Caco-2 (cell line): ENCODE results near the gene LRRC30. TPM values are rescaled to one million over a fixed set of nuclear protein-coding genes. Genes with fewer than 3 reads are reported as not detected.

Source experiments
- BruUV-seq: library from RNA; stranded (reverse); fragments of 400-500 nt; replicated peaks from 2 replicates; lab custom pipeline; 2021; lab: Mats Ljungman, UMichigan
- CTCF ChIA-PET: fragments of 300-600 bp; sonication (Branson Sonifier 250); formaldehyde crosslinking; loops from one replicate; lab custom pipeline; 2022; ENCODE audit warnings: antibody characterized with exemption; lab: Charles Lee
- POLR2A ChIA-PET: fragments of 300-600 bp; sonication (Branson Sonifier 250); formaldehyde crosslinking; loops from one replicate; lab custom pipeline; 2022; ENCODE audit warnings: antibody characterized with exemption; lab: Charles Lee
- DNase-seq, 2 experiments: peaks; one replicate each; pipeline versions ENCODE4 v3.0.0 to v3.0.0-alpha.2; 2020 to 2022
- H3K27me3 ChIP-seq: replicated peaks from 2 replicates; pipeline ENCODE4 v1.6.0; 2011; ENCODE audit warnings: low read length; ENCODE audit not compliant: control insufficient read depth, insufficient read depth
- H3K36me3 ChIP-seq: 2 replicates; pipeline ENCODE4 v1.5.1; 2011; ENCODE audit warnings: low read length; ENCODE audit not compliant: control insufficient read depth, insufficient read depth
- H3K4me1 ChIP-seq: fragments of 250-450 bp; sonication (Bioruptor Pico); 2 replicates; pipeline ENCODE4 v1.5.1; 2020; ENCODE audit warnings: mild to moderate bottlenecking
- H3K4me3 ChIP-seq: 2 replicates; pipeline ENCODE4 v1.5.1; 2011; ENCODE audit warnings: low read depth, mild to moderate bottlenecking, control low read depth, low read length
- H3K9me3 ChIP-seq: fragments of 250-450 bp; sonication (Bioruptor Pico); 2 replicates; pipeline ENCODE4 v1.5.1; 2020; ENCODE audit warnings: mild to moderate bottlenecking, moderate library complexity
- H3K27ac Mint-ChIP-seq: one replicate; pipeline ENCODE4 v1.8.0; 2022; ENCODE audit warnings: mixed read lengths; ENCODE audit not compliant: unreplicated experiment
- H3K27me3 Mint-ChIP-seq: one replicate; pipeline ENCODE4 v1.8.0; 2022; ENCODE audit warnings: mixed read lengths; ENCODE audit not compliant: insufficient read depth, unreplicated experiment
- H3K36me3 Mint-ChIP-seq: one replicate; pipeline ENCODE4 v1.8.0; 2022; ENCODE audit warnings: mild to moderate bottlenecking, mixed read lengths; ENCODE audit not compliant: insufficient read depth, unreplicated experiment
- H3K4me1 Mint-ChIP-seq: one replicate; pipeline ENCODE4 v1.8.0; 2022; ENCODE audit warnings: low read depth, mixed read lengths; ENCODE audit not compliant: unreplicated experiment
- H3K4me3 Mint-ChIP-seq: one replicate; pipeline ENCODE4 v1.8.0; 2022; ENCODE audit warnings: mild to moderate bottlenecking, moderate library complexity, mixed read lengths; ENCODE audit not compliant: unreplicated experiment
- H3K9me3 Mint-ChIP-seq: one replicate; pipeline ENCODE4 v1.8.0; 2022; ENCODE audit warnings: mixed read lengths; ENCODE audit not compliant: unreplicated experiment
- intact Hi-C: fragments of 100-400 bp; cut with micrococcal nuclease; formaldehyde crosslinking; loops from one replicate; pipeline ENCODE4 v1.10.0; 2022; ENCODE audit not compliant: unreplicated experiment
- total RNA-seq: library from RNA; stranded (reverse); gene quantifications from 2 replicates; pipeline ENCODE4 v1.2.3, GENCODE V29; 2022
- TF ChIP-seq, protein P1 (sequence below), 2 experiments: fragments of 200-600 bp in 1 of 2; IDR thresholded peaks; 1 replicate in 1 of 2; 2 replicates in 1 of 2; pipeline versions ENCODE4 v1.5.1 to v1.8.0; 2011 to 2022; ENCODE audit warnings: antibody characterized with exemption in 1 of 2, control low read depth in 1 of 2, inconsistent platforms in 1 of 2, low read depth in 1 of 2, low read length in 1 of 2, mild to moderate bottlenecking in 1 of 2, moderate library complexity in 1 of 2; ENCODE audit not compliant: insufficient read depth in 1 of 2, severe bottlenecking in 1 of 2, unreplicated experiment in 1 of 2

LRRC30 gene
- total RNA-seq, 1 experiment from 2014 or later: not detected

DNA sequence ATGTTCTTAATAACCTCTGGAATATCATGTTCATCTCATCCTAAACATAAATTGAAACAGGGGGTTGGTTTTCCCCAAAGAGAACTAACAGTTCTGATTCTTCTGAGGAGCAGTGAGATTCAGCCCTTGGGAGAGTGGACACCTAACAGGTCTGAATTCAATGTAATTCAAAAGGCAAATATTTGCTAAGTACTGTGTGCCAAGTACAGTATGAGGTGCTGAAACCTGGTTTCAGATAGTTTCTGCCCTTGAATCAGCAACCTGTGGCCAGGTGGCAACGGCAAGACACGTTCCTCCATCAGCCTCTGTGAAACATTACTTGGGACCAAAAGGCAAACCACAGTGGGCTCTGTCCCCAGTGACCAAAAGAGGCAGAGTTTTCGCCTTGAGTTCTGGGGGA is 1.3 kb downstream of the LRRC30 start:
- H3K36me3 Mint-ChIP-seq: no peaks in the 10 kb centered on the region
- no peak for DNase-seq
- TF ChIP-seq, protein P1, sequence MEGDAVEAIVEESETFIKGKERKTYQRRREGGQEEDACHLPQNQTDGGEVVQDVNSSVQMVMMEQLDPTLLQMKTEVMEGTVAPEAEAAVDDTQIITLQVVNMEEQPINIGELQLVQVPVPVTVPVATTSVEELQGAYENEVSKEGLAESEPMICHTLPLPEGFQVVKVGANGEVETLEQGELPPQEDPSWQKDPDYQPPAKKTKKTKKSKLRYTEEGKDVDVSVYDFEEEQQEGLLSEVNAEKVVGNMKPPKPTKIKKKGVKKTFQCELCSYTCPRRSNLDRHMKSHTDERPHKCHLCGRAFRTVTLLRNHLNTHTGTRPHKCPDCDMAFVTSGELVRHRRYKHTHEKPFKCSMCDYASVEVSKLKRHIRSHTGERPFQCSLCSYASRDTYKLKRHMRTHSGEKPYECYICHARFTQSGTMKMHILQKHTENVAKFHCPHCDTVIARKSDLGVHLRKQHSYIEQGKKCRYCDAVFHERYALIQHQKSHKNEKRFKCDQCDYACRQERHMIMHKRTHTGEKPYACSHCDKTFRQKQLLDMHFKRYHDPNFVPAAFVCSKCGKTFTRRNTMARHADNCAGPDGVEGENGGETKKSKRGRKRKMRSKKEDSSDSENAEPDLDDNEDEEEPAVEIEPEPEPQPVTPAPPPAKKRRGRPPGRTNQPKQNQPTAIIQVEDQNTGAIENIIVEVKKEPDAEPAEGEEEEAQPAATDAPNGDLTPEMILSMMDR (IDR thresholded peaks at IDR 0.05; ENCODE audit: insufficient read depth in 1 of 2, low read depth in 1 of 2, low read length in 1 of 2, severe bottlenecking in 1 of 2, unreplicated experiment in 1 of 2): no peak
- no TSS peak for BruUV-seq
- peaks cover 5% of the 10 kb centered on the region for H3K27me3 Mint-ChIP-seq
- H3K36me3 ChIP-seq: no peaks in the 10 kb centered on the region
- H3K4me3 ChIP-seq: no peak overlapping the region
- H3K4me1 ChIP-seq: no peaks in the 10 kb centered on the region
- intact Hi-C loops: loop anchor here (10.0 kb wide), 1 partner anchor 313 kb away; no protein-coding TSS in a partner anchor
- CTCF ChIA-PET: no interaction called here
- POLR2A ChIA-PET: no interaction called here
- no peaks in the 10 kb centered on the region for H3K9me3 Mint-ChIP-seq
- no peak overlapping the region for H3K4me3 Mint-ChIP-seq
- H3K27ac Mint-ChIP-seq: no peak overlapping the region
- H3K27me3 ChIP-seq: no peaks in the 10 kb centered on the region
- H3K9me3 ChIP-seq: no peaks in the 10 kb centered on the region
- H3K4me1 Mint-ChIP-seq: no peaks in the 10 kb centered on the region

DNA sequence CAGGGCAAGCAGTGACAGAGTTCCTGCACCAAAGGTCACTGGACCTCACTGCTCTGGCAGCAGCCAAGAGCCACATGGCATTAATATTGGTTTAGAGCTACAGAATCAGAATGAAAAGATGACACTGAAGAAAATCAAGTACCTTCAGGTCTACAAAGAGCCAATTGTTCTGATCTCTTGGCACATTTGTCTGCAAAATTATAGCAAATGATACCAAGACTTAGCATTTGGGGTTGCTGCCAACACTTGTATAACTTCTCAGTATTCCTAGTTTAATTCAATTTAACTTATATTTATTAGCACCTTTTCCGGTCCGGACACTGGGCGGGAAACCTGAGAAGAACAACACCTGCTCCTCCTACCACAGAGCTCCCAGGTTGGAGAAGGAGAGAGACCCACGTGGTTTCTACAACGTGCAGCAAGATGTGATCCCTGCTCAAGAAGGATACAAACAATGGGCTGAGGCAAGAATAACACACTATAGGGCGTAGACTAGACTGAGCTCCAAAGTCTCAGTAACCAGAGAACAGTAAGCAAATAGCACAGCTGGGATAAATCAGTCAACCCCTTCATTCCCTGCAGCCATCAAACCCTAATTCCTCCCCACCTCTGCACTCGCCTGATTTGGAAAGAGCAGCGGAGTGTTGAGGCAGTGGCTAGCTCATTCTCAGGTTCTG is 2.4 kb downstream of the LRRC30 start:
- Mint-ChIP-seq H3K4me1 (peaks cover 5% of the 10 kb centered on the region), H3K27ac (no peak overlapping the region), H3K9me3 (no peaks in the 10 kb centered on the region), H3K27me3 (peaks cover 5% of the 10 kb centered on the region), H3K4me3 (no peak overlapping the region), H3K36me3 (no peaks in the 10 kb centered on the region)
- TF ChIP-seq, protein P1 (IDR thresholded peaks at IDR 0.05; ENCODE audit: insufficient read depth in 1 of 2, low read depth in 1 of 2, low read length in 1 of 2, severe bottlenecking in 1 of 2, unreplicated experiment in 1 of 2): no peak
- ChIA-PET POLR2A (no interaction called here), CTCF (no interaction called here)
- Histone ChIP-seq H3K27me3 (no peaks in the 10 kb centered on the region), H3K4me3 (no peak overlapping the region), H3K36me3 (no peaks in the 10 kb centered on the region), H3K4me1 (no peaks in the 10 kb centered on the region; the same call in 1 of the 2 replicates), H3K9me3 (no peaks in the 10 kb centered on the region)
- DNase-seq: no peak
- intact Hi-C loops: loop anchor here (10.0 kb wide), 1 partner anchor 312 kb away; no protein-coding TSS in a partner anchor
- no TSS peak for BruUV-seq

DNA sequence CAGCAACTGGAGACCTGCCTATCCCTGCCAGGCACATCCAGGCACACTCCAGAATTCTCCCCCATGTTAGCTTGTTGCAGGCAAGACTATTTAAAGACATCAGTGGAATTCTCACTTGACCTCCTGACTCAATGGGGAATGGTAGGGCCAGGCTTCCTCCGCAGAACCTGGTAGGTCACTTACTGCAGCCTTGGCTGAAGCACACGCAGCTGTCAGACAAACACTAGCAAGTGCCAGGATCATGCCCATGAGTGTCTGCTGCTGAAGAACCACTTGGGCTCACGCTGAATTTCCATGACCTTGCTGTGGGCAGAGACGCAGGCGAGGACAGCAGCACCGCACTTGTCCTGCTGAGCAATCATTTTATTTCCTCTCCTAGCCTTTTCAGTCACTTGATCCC is 3.2 kb downstream of the LRRC30 start:
- Histone ChIP-seq H3K27me3 (no peaks in the 10 kb centered on the region), H3K9me3 (no peaks in the 10 kb centered on the region), H3K4me1 (no peaks in the 10 kb centered on the region; the same call in 1 of the 2 replicates), H3K36me3 (no peaks in the 10 kb centered on the region), H3K4me3 (no peak overlapping the region)
- no peaks in the 10 kb centered on the region for H3K36me3 Mint-ChIP-seq
- POLR2A ChIA-PET: interaction anchor here (0.6 kb wide), 1 partner anchor 923 kb away, joined by 3 read pairs; no protein-coding TSS in a partner anchor
- H3K27ac Mint-ChIP-seq: no peak overlapping the region
- TF ChIP-seq, protein P1 (IDR thresholded peaks at IDR 0.05; ENCODE audit: insufficient read depth in 1 of 2, low read depth in 1 of 2, low read length in 1 of 2, severe bottlenecking in 1 of 2, unreplicated experiment in 1 of 2): no peak
- H3K4me1 Mint-ChIP-seq: peaks cover 6% of the 10 kb centered on the region
- DNase-seq: no peak
- no peaks in the 10 kb centered on the region for H3K9me3 Mint-ChIP-seq
- H3K4me3 Mint-ChIP-seq: no peak overlapping the region
- no TSS peak for BruUV-seq
- peaks cover 5% of the 10 kb centered on the region for H3K27me3 Mint-ChIP-seq
- CTCF ChIA-PET: interaction anchor here (0.6 kb wide), 1 partner anchor 288 kb away, joined by 3 read pairs; no protein-coding TSS in a partner anchor
- intact Hi-C loops: loop anchor here (10.0 kb wide), 1 partner anchor 311 kb away; no protein-coding TSS in a partner anchor
